A549 (cell line): Measurements from ENCODE around the gene SPAG17.

Experiments
- EHMT2 ChIP-seq: fragments of 200-600 bp; sonication (generic); IDR thresholded peaks from 2 replicates; pipeline ENCODE4 v1.6.1; 2016; ENCODE audit warnings: antibody characterized with exemption, low read depth, mild to moderate bottlenecking, moderate library complexity
- KDM5A ChIP-seq: fragments of 200-600 bp; sonication (generic); IDR thresholded peaks from 2 replicates; pipeline ENCODE4 v1.6.1; 2016; ENCODE audit warnings: antibody characterized with exemption, mild to moderate bottlenecking
- POLR2A ChIP-seq: IDR thresholded peaks from 2 replicates; pipeline ENCODE4 v1.6.1; 2012; ENCODE audit warnings: mild to moderate bottlenecking, low read length
- RCOR1 ChIP-seq: fragments of 150-350 bp; IDR thresholded peaks from 2 replicates; pipeline ENCODE4 v1.6.1; 2014; ENCODE audit warnings: antibody characterized with exemption, low read length, low read depth
- TF ChIP-seq, protein P1 (sequence below): fragments of >200 bp; sonication (Bioruptor Twin); formaldehyde crosslinking; IDR thresholded peaks from 3 replicates; pipeline ENCODE4 v1.5.1; 2016
- TF ChIP-seq, protein P2 (sequence below): fragments of 150-350 bp; IDR thresholded peaks from 2 replicates; pipeline ENCODE4 v1.6.1; 2014; ENCODE audit warnings: low read depth, mild to moderate bottlenecking, low read length
- TF ChIP-seq, protein P3 (sequence below): fragments of 250-450 bp; sonication (Bioruptor Pico); IDR thresholded peaks from 2 replicates; pipeline ENCODE4 v1.5.0; 2021; ENCODE audit warnings: mild to moderate bottlenecking, moderate library complexity, borderline replicate concordance

DNA sequence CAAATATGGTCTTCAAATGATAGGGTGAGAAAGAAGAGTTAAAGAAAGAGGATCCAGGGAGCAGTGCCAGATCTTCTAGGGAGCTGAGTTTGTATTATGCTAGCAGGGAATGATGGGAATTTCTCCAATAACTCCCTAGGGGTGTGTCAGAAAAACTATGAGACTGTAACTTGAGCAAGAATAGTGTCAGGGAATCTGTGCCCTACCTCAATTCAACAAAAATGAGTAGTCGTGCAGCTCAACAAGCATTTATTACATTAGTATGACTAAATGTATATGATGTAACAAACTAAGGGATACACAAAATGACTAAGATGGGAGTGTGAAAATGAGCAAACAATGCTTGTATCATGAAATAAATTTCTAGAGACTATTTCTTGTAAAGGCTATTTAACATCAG is 24.2 kb downstream of the SPAG17 start:
- TF ChIP-seq, protein P1, sequence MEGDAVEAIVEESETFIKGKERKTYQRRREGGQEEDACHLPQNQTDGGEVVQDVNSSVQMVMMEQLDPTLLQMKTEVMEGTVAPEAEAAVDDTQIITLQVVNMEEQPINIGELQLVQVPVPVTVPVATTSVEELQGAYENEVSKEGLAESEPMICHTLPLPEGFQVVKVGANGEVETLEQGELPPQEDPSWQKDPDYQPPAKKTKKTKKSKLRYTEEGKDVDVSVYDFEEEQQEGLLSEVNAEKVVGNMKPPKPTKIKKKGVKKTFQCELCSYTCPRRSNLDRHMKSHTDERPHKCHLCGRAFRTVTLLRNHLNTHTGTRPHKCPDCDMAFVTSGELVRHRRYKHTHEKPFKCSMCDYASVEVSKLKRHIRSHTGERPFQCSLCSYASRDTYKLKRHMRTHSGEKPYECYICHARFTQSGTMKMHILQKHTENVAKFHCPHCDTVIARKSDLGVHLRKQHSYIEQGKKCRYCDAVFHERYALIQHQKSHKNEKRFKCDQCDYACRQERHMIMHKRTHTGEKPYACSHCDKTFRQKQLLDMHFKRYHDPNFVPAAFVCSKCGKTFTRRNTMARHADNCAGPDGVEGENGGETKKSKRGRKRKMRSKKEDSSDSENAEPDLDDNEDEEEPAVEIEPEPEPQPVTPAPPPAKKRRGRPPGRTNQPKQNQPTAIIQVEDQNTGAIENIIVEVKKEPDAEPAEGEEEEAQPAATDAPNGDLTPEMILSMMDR, result no peak
- TF ChIP-seq, protein P2, sequence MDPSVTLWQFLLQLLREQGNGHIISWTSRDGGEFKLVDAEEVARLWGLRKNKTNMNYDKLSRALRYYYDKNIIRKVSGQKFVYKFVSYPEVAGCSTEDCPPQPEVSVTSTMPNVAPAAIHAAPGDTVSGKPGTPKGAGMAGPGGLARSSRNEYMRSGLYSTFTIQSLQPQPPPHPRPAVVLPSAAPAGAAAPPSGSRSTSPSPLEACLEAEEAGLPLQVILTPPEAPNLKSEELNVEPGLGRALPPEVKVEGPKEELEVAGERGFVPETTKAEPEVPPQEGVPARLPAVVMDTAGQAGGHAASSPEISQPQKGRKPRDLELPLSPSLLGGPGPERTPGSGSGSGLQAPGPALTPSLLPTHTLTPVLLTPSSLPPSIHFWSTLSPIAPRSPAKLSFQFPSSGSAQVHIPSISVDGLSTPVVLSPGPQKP, result no peak
- TF ChIP-seq, protein P3, sequence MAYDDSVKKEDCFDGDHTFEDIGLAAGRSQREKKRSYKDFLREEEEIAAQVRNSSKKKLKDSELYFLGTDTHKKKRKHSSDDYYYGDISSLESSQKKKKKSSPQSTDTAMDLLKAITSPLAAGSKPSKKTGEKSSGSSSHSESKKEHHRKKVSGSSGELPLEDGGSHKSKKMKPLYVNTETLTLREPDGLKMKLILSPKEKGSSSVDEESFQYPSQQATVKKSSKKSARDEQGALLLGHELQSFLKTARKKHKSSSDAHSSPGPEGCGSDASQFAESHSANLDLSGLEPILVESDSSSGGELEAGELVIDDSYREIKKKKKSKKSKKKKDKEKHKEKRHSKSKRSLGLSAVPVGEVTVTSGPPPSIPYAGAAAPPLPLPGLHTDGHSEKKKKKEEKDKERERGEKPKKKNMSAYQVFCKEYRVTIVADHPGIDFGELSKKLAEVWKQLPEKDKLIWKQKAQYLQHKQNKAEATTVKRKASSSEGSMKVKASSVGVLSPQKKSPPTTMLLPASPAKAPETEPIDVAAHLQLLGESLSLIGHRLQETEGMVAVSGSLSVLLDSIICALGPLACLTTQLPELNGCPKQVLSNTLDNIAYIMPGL, result no peak
- TF ChIP-seq POLR2A (no peak), RCOR1 (no peak), KDM5A (no peak), EHMT2 (no peak)
